MCF 10A (cell line): ENCODE data around the gene ZNF316. TPM values are rescaled to one million over a fixed set of nuclear protein-coding genes. Genes with fewer than 3 reads are reported as not detected.

ENCODE experiments used
- BruUV-seq: library from RNA; stranded (reverse); fragments of 400-500 nt; replicated peaks from 2 replicates; lab custom pipeline; 2021; lab: Mats Ljungman, UMichigan
- CTCF ChIA-PET: fragments of 300-600 bp; sonication (Branson Sonifier 250); formaldehyde crosslinking; extraction: SDS; loops from one replicate; lab custom pipeline; 2021; ENCODE audit warnings: antibody characterized with exemption, inconsistent platforms; lab: Yijun Ruan, JAX
- POLR2A ChIA-PET: fragments of 300-600, 350-650 bp; sonication (Branson Sonifier 250); formaldehyde crosslinking; extraction: SDS; loops from one replicate; lab custom pipeline; 2020; ENCODE audit warnings: antibody characterized with exemption, inconsistent platforms; lab: Yijun Ruan, JAX
- DNase-seq: peaks from one replicate; pipeline ENCODE4 v3.0.0-alpha.2; 2018; ENCODE audit not compliant: unreplicated experiment
- H3K27ac Mint-ChIP-seq: one replicate; pipeline ENCODE4 v1.8.0; 2022; ENCODE audit warnings: mild to moderate bottlenecking, low read depth, mixed read lengths; ENCODE audit not compliant: unreplicated experiment
- H3K27me3 Mint-ChIP-seq: one replicate; pipeline ENCODE4 v1.8.0; 2022; ENCODE audit warnings: mixed read lengths; ENCODE audit not compliant: insufficient read depth, unreplicated experiment
- H3K36me3 Mint-ChIP-seq: one replicate; pipeline ENCODE4 v1.8.0; 2022; ENCODE audit warnings: mild to moderate bottlenecking, moderate library complexity, mixed read lengths; ENCODE audit not compliant: insufficient read depth, unreplicated experiment
- H3K4me1 Mint-ChIP-seq: one replicate; pipeline ENCODE4 v1.8.0; 2022; ENCODE audit warnings: mixed read lengths; ENCODE audit not compliant: insufficient read depth, unreplicated experiment
- H3K4me3 Mint-ChIP-seq: one replicate; pipeline ENCODE4 v1.8.0; 2022; ENCODE audit warnings: mild to moderate bottlenecking, moderate library complexity, mixed read lengths; ENCODE audit not compliant: unreplicated experiment
- H3K9me3 Mint-ChIP-seq: one replicate; pipeline ENCODE4 v1.8.0; 2022; ENCODE audit warnings: mixed read lengths; ENCODE audit not compliant: unreplicated experiment
- intact Hi-C: fragments of 100-400 bp; cut with micrococcal nuclease; formaldehyde crosslinking; loops from 2 replicates; pipeline ENCODE4 v1.14.1; 2022
- total RNA-seq: library from RNA; stranded (reverse); gene quantifications from 2 replicates; pipeline ENCODE4 v1.2.3, GENCODE V29; 2022
- TF ChIP-seq, protein P1 (sequence below): fragments of 200-600 bp; IDR thresholded peaks from one replicate; pipeline ENCODE4 v1.8.0; 2022; ENCODE audit warnings: antibody characterized with exemption, mild to moderate bottlenecking; ENCODE audit not compliant: unreplicated experiment

Gene ZNF316
- total RNA-seq, 1 experiment from 2014 or later: 27.1 TPM

DNA sequence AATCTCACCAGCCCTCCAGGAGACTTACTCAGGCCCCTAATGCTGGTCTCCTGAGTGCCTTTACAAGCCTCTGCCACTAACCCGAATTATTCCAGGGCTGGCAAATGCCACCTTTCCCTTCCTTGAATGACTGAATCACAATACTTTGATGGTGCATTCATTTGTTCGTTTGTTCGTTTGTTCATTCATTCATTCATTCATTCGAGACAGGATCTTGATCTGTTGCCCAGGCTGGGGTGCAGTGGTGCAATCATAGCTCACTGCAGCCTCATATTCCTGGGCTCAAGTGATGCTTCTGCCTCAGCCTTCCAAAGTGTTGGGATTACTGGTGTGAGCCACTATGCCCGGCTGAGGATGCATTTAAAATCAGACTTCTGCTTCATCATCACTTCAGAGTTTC lies 63.7 kb downstream of the ZNF316 start:
- intact Hi-C loops: no loop called here
- Mint-ChIP-seq H3K9me3 (peaks cover 36% of the 10 kb centered on the region), H3K36me3 (no peaks in the 10 kb centered on the region), H3K27me3 (no peaks in the 10 kb centered on the region), H3K27ac (no peak overlapping the region), H3K4me1 (peaks cover 10% of the 10 kb centered on the region), H3K4me3 (no peak overlapping the region)
- no peak for DNase-seq
- TF ChIP-seq, protein P1, sequence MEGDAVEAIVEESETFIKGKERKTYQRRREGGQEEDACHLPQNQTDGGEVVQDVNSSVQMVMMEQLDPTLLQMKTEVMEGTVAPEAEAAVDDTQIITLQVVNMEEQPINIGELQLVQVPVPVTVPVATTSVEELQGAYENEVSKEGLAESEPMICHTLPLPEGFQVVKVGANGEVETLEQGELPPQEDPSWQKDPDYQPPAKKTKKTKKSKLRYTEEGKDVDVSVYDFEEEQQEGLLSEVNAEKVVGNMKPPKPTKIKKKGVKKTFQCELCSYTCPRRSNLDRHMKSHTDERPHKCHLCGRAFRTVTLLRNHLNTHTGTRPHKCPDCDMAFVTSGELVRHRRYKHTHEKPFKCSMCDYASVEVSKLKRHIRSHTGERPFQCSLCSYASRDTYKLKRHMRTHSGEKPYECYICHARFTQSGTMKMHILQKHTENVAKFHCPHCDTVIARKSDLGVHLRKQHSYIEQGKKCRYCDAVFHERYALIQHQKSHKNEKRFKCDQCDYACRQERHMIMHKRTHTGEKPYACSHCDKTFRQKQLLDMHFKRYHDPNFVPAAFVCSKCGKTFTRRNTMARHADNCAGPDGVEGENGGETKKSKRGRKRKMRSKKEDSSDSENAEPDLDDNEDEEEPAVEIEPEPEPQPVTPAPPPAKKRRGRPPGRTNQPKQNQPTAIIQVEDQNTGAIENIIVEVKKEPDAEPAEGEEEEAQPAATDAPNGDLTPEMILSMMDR: no peak
- CTCF ChIA-PET: interaction anchor here (0.9 kb wide), 1 partner anchor 10 kb away, joined by 3 read pairs; no protein-coding TSS in a partner anchor
- POLR2A ChIA-PET: interaction anchor here (0.6 kb wide), 1 partner anchor 39 kb away, joined by 4 read pairs; no protein-coding TSS in a partner anchor
- BruUV-seq: no TSS peak

DNA sequence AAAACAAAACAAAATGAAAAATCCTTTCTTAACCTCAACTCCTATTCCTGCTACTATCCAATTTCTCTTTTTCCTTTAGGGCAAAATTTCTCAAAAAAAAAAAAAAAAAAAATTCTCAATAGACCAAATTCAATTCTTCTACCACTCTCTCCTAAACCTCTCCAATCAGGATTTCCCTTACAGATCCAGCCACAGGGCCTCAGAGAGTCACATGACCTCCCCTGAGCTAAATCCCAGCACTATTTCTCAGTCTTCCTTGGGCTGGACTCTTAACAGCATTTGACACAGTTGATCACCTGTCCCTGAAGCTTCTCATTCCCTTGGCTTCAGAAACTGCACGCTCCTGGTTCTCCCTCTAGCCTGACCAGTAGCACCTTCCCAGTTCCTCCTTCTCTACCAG lies 64.7 kb downstream of the ZNF316 start:
- H3K9me3 Mint-ChIP-seq: peaks cover 36% of the 10 kb centered on the region
- POLR2A ChIA-PET: interaction anchor here (0.6 to 0.7 kb wide), 3 partner anchors 28 to 1419 kb away, joined by 3 to 4 read pairs (median 3); no protein-coding TSS in a partner anchor
- CTCF ChIA-PET: interaction anchor here (1.1 kb wide), 1 partner anchor 19 kb away, joined by 4 read pairs; no protein-coding TSS in a partner anchor
- TF ChIP-seq, protein P1: no peak
- intact Hi-C loops: no loop called here
- peaks cover 10% of the 10 kb centered on the region for H3K4me1 Mint-ChIP-seq
- DNase-seq: no peak
- H3K27me3 Mint-ChIP-seq: no peaks in the 10 kb centered on the region
- no peak overlapping the region for H3K4me3 Mint-ChIP-seq
- BruUV-seq: no TSS peak
- H3K36me3 Mint-ChIP-seq: no peaks in the 10 kb centered on the region
- no peak overlapping the region for H3K27ac Mint-ChIP-seq

Other genes starting within 250 kb of the ZNF316 start
- gene DAGLB, start 189.4 kb upstream of the ZNF316 start, total RNA-seq: 28.9 and 29.5 TPM in 2 replicates
- gene KDELR2, start 153.2 kb upstream of the ZNF316 start, total RNA-seq: 164 and 243 TPM in 2 replicates
- gene GRID2IP, start 85.9 kb upstream of the ZNF316 start, total RNA-seq: not detected in 2 replicates
- 41.8 and 45.6 TPM in 2 replicates for gene ZDHHC4, start 59.9 kb upstream of the ZNF316 start, total RNA-seq
- 25.4 and 26.5 TPM in 2 replicates for gene INTS15, start 47.3 kb upstream of the ZNF316 start, total RNA-seq
- gene ZNF853, start 21.7 kb upstream of the ZNF316 start, total RNA-seq: not detected in 2 replicates
- 22.1 and 22.4 TPM in 2 replicates for gene ZNF12, start 69.6 kb downstream of the ZNF316 start, total RNA-seq
- gene RSPH10B2, start 116.8 kb downstream of the ZNF316 start, total RNA-seq: not detected in 2 replicates
- 34.9 and 43.7 TPM in 2 replicates for gene CCZ1B, start 189.0 kb downstream of the ZNF316 start, total RNA-seq